NCI-H2227 (cell line): ENCODE data around the gene SVOPL.
"Not testable (repeated sequence)": the region's sequence is repeated elsewhere in the genome, so short reads cannot be mapped to it uniquely, and the experiment has no call there.

ENCODE experiments used
- DNase-seq: peaks from one replicate; lab custom pipeline; 2025; ENCODE audit not compliant: unreplicated experiment; lab: John Stamatoyannopoulos, UW

SVOPL gene

GRCh38 chr7:138701537-138701923, 368 bp upstream of the SVOPL start:
- DNase-seq: no peak

DNA sequence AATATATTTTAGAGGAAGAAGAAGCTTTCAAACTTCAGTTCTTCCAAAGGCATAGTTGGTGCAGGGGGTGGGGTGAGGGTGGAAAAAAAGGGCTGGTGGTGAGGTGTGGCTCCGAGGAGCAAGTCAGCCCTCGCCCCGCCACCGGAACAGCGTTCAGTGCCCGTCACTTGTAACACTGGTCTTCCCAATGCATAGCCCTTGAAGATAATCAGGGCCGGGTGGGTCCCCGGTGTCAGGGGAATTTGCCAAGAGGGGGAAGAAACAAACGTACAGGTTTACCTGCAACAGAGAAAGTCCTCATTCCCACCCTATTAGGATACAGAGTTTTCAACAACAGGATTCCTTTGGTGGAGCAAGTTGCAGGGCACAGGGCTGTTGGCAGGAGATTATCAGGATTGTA, 1.5 kb downstream of the SVOPL start:
- DNase-seq: no peak

DNA sequence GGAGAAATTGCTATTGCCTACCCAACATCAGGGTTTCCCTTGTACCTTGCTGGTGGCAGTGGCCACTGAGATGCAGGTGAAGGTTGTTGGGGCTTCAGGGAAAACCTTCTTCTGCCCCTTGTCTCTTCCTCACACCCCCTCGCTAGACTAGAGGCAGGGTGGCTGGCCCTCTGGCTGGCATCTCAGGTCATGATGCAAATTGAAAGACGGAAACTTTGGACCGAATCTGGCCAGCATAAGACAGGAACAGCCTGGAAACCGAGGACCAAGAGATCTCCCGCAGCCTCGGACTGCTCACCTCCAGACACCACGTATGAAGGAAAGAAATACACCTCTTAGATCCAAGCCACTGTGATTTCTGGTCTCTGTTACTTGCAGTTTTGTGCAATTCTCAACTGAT, 2.9 kb downstream of the SVOPL start:
- DNase-seq: no peak

DNA sequence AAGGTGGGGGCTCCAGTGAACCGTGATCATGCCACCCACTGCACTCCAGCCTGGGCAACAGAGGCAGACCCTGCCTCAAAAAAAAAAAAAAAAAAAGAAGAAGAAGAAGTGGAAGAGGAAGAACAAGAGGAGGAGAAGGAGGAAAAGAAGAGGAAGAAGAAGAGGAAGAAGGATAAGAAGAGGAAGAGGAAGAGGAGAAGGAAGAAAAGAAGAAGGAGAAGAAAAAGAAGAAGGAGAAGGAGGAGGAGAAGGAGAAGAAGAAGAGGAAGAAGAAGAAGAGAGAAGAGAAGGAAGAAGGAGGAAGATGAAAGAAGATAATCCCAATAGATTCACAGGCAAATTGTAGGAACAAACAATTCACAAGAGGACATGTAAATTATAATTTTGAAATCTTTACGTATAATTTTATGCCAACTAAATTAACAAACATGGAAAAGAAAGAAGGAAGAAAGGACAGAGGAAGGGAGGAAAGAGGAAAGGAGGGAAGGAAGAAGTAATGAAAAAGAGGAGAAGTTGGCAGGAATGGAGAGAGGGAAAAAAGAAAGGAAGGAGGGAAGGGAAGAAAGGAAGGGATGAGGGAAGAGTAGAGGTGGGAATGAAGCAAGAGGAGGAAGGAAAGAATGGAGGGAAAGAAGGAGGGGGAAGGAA, 3.5 kb downstream of the SVOPL start:
- no peak for DNase-seq

DNA sequence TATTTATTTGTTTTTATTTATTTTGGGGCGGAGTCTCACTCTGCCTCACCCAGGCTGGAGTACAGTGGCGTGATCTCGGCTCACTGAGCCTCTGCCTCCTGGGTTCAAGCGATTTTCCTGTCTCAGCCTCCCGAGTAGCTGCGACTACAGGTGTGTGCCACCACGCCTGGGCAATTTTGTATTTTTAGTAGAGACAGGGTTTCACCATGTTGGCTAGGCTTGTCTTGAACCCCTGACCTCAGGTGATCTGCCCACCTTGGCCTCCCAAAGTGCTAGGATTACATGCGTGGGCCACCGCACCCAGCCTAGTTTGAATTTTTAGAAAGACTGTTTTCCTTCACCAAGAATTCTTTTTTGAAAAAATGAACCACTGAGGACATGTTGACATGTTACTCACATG, 5.4 kb downstream of the SVOPL start:
- DNase-seq: not testable (repeated sequence)

GRCh38 chr7:138695106-138695505, 6.1 kb downstream of the SVOPL start:
- DNase-seq: no peak

DNA sequence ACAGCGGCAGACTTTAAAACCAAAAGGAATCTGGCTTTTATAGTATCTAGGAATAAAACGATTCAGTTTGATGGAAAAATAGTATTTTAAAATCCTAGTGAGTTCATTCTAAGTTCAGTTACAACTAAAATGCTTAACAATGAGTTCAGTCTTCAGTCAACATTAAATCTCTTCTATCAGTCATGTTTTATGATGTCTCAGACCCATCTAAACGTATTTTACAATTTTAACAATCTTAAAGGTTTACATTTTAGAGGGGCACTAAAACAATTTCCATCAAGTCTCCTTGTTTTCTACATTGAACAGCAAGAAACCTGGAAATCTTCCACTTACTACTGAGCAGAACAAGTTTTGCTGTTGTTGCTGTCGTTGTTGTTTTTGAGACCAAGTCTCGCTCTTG, 10.0 kb downstream of the SVOPL start:
- DNase-seq: no peak

- no peak for DNase-seq
Observed at GRCh38 chr7:138690495-138690894, 10.7 kb downstream of the SVOPL start.

DNA sequence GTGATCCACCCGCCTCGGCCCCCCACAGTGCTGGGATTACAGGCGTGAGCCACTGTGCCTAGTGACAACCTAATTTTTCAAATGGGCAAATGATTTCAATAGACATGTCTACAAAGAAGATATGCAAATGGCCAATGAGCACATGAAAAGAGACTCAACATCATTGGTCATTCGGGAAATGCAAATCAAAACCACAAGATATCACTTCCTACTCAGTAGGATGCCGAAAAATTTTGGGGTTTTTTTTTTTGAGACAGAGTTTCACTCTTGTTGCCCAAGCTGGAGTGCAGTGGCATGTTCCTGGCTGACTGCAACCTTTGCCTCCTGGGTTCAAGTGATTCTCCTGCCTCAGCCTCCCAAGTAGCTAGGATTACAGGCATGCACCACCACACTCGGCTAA, 13.1 kb downstream of the SVOPL start:
- DNase-seq: not testable (repeated sequence)

GRCh38 chr7:138684340-138684739, 16.8 kb downstream of the SVOPL start:
- no peak for DNase-seq

DNA sequence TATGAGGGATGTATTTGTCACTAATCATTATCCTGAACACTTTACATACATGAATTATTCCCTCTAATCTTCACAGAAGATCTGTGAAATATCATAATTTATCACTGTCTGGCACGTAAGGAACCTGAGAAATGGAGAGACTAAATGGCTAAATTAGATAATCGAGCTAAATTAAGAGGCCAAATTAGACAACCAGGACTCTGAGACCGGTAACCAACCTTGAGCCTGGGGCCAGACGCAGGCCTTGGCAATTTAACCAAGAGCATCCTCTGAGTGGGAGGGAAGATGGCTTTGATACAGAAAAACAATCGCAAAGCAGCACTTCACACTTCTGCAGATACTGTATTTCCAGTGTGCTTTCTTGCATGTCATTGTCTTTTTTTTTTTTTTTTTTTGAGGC, 21.4 kb downstream of the SVOPL start:
- no peak for DNase-seq

GRCh38 chr7:138670594-138670993, 30.6 kb downstream of the SVOPL start:
- no peak for DNase-seq

- no peak for DNase-seq
Observed at GRCh38 chr7:138669364-138669763, 31.8 kb downstream of the SVOPL start.

DNA sequence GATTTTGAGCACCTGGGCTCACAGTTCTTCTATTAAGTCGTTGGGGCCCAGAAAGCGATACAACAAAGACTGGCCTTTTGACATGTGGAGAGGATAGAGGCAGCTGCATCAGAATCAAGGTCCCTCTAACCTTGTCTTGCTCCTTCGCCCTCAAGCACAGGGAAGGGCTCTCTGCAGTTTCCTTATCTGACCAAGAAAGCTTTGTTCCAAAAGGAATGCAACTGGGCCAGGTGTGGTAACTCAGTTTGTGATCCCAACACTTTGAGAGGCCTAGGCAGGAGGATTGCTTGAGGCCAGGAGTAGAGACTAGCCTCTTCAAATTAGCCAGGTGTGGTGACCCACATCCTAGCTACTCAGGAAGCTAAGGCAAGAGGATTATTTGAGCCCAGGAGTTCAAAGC, 32.2 kb downstream of the SVOPL start:
- no peak for DNase-seq

DNA sequence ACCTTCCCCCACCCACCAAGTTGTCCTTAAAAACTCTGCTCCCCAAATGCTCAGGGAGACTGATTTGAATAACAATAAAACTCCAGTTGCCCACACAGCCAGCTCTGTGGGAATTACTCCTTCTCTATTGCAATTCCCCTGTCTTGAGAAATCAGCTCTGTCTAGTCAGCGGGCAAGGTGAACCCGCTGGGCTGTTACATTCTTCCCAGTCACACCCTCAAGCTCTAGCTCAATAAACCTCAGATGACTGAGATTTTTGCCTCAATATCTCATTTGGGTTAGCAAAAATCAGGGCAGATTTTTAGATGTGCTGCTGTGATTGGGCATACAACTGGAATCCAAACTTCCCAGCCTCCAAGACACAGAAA, 32.9 kb downstream of the SVOPL start:
- no peak for DNase-seq

DNA sequence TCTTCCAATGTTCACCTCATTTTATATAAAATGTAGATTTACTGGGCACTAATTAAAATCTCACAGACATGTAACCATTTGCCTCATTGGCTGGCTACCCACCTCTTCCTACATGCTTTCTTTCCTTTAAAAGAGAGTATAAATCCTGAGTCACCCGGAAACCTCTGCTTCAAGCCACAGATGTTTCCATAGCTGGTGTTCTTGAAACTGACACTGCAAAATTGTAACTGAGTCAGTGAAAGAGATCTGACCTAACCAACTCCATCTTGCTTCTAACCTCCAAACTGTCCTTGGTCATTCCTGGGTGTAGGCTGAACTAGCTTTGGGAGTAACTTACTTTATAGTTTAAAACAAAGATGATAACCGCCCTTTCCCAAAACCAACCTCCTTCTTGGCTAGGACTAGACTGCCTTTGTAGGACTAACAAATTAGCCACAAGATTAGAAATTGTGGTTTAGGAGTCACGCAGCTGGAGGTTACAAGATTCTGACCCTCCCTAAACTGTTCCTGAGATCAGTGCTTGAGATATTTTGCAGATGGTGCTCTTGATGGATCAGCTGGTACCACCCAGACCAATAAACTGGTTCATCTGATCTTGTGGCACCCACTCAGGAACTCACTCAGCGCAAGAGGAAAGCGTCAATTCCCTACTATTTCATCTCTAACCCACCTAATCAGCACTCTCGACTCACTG, 33.5 kb downstream of the SVOPL start:
- no peak for DNase-seq

GRCh38 chr7:138666385-138666784, 34.8 kb downstream of the SVOPL start:
- no peak for DNase-seq

DNA sequence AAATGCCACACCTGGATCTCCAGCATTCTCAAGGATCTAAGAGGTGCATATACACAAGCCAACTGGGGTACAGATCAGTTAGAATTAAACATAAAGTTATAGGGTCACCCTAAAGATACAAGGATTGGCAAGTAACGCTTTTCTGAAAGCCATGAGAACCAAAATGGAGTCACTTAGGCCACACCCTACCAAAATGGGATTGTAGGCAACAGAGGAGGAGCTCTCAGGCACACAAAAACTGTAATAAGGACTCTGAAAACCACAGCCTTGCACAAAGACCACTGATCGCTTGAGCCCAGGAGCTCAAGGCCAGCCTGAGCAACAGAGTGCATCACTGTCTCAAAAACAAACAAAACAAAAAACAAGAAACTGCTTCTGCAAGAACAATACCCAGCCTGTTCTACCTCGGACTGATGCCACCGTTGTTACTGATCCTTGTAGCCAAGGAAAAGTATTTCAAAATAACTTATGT, 35.5 kb downstream of the SVOPL start:
- DNase-seq: no peak

GRCh38 chr7:138665249-138665648, 35.9 kb downstream of the SVOPL start:
- no peak for DNase-seq

DNA sequence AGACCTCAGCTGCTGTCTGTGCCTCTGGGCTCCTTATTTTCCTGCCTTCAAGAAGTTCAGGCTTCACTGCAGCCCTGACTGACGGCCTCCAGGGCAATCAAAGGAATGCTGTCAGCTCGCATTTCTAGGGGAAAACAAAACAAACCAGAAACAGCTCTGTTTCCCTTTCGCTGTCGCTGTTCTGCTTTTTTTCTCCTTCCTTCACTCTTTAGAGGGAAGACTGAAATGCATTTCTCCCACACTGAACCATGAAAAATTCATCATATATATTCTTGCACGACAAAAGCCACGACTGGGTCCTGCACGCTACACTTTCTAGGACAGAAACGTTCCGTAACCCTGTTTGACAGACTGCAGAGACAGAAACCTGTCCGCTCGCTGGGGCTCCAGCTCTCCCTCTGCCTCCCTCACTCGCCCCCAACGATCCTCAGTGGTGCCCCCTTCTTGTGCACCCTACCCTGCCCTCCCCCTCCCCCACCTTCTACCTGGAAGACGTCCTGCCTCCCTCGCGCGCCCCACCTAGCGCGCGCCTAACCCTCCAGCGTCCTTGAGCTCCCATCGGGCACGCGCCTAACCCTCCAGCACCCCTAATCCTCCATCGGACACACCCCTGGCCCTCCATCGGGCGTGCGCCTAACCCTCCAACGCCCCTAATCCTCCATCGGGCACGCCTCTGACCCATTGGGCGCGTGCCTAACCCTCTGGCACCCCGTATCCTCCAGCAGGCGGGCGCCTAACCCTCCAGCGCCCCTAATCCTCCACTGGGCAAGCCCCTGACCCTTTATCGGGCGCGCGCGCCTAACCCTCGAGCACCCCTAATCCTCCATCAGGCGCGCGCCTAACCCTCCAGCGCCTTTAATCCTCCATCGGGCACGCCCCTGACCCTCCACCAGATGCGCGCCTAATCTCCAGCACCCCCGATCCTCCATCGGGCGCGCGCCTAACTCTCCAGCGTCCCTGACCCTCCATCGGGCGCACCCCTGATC, 37.1 kb downstream of the SVOPL start:
- peak; percentile 6 for DNase-seq

DNA sequence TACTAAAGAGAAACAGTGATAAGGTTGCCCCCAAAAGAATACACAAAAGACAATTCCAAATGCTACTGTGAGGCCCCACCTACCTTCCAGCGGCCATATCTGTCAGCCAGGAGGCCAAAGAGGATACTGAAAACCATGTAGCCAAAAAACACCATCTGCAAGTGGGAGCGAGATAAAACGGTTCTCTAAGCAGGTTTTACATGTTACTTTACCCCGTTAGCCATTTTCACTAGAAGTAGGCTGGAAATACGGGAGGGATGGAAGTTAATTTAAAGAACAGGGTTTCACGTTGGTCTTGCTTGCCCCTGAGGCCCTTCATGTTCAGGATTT, 38.2 kb downstream of the SVOPL start:
- no peak for DNase-seq
